GM23338 (cell line): ENCODE measurements around the gene TMEM8B.

ENCODE experiments used
- CTCF ChIP-seq, 2 experiments: fragments of 200-600 bp in 1 of 2; sonication (generic) in 1 of 2; conservative IDR thresholded peaks; 2 replicates each; pipeline versions ENCODE4 v1.5.1 to v1.6.1; 2016 to 2017; ENCODE audit warnings: antibody characterized with exemption in 2 of 2, low read depth in 2 of 2, mild to moderate bottlenecking in 2 of 2, moderate library complexity in 1 of 2
- EZH2phosphoT487 ChIP-seq: fragments of 200-600 bp; sonication (generic); IDR thresholded peaks from one replicate; pipeline ENCODE4 v1.8.1; 2018; ENCODE audit warnings: antibody characterized with exemption; ENCODE audit not compliant: unreplicated experiment
- POLR2AphosphoS5 ChIP-seq: IDR thresholded peaks from 2 replicates; pipeline ENCODE4 v1.6.1; 2016; ENCODE audit warnings: antibody characterized with exemption, low read depth
- REST ChIP-seq: IDR thresholded peaks from one replicate; pipeline ENCODE4 v1.6.1; 2018; ENCODE audit warnings: antibody characterized with exemption; ENCODE audit not compliant: unreplicated experiment

- TF ChIP-seq POLR2AphosphoS5 (no peak), CTCF (conservative IDR thresholded peaks at IDR 0.05; ENCODE audit: low read depth in 2 of 2) (peak; percentile 54 to 78), EZH2phosphoT487 (no peak), REST (no peak)
Measured at GRCh38 chr9:35835216-35835632, 6.2 kb downstream of the TMEM8B start.
